HG03457 (cell line): ENCODE measurements around the gene CAV1.
"Not testable (repeated sequence)": the region's sequence is repeated elsewhere in the genome, so short reads cannot be mapped to it uniquely, and the experiment has no call there.

Experiments used
- ATAC-seq: cut with Tn5 transposase; IDR thresholded peaks from one replicate; pipeline ENCODE4 v1.9.1; 2021; ENCODE audit warnings: moderate number of reproducible peaks; ENCODE audit not compliant: unreplicated experiment

Gene CAV1, protein sequence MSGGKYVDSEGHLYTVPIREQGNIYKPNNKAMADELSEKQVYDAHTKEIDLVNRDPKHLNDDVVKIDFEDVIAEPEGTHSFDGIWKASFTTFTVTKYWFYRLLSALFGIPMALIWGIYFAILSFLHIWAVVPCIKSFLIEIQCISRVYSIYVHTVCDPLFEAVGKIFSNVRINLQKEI

GRCh38 chr7:116524609-116525297, at the start of gene CAV1:
Gene CAV1 (plus strand): TSS chr7:116525036. CDS start chr7:116525063, 27 bp downstream.
- ATAC-seq = no peak

GRCh38 chr7:116477625-116478024, 47.2 kb upstream of the CAV1 start:
- no peak for ATAC-seq

DNA sequence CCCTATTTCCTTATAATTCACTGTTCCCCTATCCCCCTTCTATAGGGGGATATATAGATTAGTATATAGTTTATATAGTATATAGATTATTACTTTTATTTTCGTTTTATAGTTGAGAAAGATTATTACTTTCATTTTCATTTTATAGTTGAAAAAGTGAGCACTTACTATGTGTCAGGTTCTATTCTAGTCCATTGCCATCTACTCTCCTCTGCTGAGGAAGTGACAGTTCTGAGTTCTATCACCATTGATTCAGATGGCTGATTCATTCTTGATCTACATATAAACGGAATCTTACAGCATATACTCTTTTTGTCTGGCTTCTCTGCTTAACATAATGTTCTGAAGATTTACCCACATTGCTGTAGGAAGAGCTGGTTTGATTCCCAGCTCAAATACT, 46.0 kb upstream of the CAV1 start:
- no peak for ATAC-seq

DNA sequence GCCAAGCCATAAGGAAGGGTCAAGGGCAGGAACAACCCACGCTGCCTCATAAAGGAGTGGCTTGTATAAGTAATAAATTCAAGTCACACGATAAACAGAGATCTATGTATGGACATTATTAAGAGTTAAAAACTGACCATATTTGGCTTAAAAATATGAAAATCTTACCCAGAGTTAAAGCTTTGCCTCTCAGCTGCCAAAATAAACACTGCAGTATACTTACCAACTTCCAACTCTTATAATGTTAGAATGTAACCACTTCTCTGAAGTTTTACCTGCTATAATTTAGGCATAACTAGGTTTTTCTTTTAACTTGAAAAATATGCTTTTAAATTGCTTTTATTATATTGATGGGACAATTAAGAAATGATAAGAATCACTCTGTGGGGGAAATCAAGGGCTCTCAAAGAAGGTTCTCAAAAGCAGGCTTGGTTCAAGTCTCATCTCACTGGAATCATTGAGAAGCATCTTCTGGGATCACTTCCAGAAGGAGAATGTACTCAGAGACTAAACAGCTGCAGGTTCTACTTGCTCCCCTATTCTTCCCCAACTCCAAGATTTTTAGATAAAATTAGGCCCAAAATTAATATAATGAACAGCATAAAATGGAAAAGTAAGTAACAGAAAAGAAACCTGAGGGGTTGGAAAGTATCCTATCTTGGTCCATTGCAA, 41.4 kb upstream of the CAV1 start:
- no peak for ATAC-seq

DNA sequence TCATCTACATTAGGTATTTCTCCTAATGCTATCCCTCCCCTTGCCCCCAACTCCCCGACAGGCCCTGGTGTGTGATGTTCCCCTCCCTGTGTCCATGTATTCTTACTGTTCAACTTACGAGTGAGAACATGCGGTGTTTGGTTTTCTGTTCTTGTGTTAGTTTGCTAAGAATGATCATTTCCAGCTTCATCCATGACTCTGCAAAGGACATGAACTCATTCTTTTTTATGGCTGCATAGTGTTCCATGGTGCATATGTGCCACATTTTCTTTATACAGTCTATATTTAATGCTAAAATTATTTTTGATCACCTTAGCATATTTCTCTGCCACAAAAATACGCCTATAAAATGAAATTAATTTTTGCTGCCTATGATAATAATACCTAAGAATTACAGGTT, 40.4 kb upstream of the CAV1 start:
- ATAC-seq = not testable (repeated sequence)

DNA sequence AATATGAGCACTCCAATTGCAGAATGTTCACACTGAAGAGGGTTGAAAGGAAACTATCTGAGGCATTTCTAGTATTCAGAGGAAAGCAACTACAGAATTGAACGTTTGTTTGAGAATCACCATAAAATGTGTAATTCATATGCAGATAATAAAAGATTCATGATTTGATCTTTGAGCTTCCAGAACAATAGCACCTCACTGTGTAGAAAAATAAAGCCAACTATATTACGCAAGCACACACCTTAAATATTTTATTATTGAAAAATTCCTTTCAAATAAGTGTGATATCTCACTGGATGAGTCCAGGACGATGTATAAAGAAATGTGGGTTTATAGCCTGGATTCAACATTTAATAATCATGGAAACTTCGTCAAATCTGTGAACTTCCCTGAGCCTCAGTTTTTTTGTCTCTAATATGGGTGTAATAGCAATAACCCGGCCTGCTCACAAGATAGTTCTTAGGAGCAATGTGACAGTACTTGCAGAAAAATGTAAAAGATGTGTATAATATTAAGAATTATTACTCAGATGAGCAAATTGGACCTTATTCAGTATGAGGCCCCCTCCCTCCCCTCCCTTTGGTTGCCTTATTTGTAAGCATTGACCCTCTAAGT, 36.8 kb upstream of the CAV1 start:
- ATAC-seq = no peak

DNA sequence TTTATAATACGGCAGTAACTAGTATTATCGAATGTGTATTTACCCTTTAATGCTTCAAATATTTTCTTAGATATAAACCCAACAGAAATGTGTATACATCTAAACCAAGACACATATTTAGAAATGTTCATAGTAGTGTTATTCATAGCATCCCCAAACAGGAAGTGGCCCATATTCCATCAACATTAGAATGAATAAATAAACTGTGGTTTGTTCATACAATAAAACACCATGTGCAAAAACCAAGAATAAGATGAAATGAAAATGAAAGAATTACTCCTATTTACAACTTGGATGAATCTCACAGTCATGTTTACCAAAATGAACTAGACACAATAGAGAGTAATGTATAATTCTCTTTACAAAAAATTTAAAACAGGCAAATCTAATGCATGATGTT, 34.5 kb upstream of the CAV1 start:
- no peak for ATAC-seq

DNA sequence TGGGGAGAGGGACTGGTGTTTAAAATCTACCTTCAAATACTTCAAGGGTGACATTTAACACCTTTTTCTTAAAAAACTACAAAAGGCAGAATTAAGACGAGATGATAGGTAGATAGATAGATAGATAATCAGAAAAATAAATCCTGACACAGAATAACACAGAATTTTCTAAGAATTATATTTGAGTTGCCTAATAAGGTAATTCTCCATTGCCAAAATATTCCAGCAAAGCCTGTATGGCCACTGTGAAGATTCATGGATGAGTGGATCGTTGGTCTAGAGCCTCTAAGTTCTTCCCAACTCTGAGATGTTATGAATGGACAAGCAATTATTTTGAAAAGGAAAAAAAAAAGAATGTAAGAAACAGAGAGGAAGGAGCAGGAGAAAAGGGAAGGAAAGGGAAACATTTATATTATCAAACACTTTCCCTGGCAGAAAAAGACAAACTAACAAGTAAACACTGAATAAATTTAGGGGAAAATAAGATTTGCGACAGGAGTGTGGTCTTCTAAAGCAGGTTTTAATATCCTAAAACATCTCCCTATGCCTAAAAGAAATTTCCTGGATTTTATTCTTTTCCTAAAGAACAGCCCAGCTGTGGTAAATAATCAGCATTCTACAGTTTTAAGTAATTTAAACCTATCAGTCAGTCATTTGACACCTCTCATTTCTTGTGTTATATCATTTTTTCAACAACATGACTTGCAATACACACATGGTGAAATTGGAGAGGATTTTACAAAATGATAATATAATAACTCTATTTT, 32.8 kb upstream of the CAV1 start:
- ATAC-seq = no peak

DNA sequence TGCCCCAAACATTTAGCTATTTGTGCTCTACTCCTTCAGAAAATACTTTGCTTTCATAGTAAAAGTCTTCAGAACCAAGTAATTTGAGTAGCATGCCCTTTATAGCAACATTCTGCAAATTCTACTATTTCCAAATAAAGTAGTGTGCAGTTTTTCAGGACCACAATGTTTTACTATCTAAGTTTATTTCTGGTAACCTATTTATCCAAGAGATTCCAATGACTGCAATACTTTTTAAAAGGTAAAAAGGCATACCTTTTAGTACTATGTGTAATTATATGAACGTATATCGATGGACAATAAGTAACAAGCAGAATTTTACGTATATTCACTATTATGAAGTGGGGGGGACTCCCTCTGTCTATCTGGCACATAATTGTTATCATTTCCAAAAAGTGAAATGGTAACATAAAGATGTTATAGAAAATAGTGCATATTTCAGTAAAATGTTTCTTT, 32.2 kb upstream of the CAV1 start:
- no peak for ATAC-seq

GRCh38 chr7:116493449-116493848, 31.4 kb upstream of the CAV1 start:
- ATAC-seq = no peak

- ATAC-seq = no peak
Measured at GRCh38 chr7:116494472-116494871, 30.4 kb upstream of the CAV1 start.

DNA sequence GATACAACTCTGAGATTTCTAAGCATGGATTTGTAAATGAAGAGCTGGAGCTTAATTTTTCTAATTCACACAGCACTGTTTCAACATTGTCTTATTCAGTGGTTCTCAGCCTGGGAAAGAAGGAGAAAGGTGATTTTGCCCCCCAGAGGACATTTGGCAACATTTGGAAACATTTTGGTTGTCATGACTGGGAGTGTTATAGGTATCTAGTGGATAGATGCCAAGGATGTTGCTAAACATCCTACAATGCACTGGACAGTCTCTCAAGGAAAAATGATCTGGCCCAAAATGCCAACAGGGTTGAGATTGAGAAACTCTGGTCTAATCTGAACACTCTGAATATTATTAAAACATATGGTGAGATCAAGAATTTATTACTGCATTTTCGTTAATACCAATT, 29.1 kb upstream of the CAV1 start:
- ATAC-seq = no peak

GRCh38 chr7:116496653-116497052, 28.2 kb upstream of the CAV1 start:
- no peak for ATAC-seq

GRCh38 chr7:116497708-116498107, 27.1 kb upstream of the CAV1 start:
- no peak for ATAC-seq

- no peak for ATAC-seq
Measured at GRCh38 chr7:116499168-116500077, 25.4 kb upstream of the CAV1 start, which contains the start of gene CAV2. Gene CAV2 (plus strand): TSS chr7:116499738. CDS start chr7:116499782, 44 bp downstream.

- no peak for ATAC-seq
Measured at GRCh38 chr7:116500078-116500853, 24.6 kb upstream of the CAV1 start.

DNA sequence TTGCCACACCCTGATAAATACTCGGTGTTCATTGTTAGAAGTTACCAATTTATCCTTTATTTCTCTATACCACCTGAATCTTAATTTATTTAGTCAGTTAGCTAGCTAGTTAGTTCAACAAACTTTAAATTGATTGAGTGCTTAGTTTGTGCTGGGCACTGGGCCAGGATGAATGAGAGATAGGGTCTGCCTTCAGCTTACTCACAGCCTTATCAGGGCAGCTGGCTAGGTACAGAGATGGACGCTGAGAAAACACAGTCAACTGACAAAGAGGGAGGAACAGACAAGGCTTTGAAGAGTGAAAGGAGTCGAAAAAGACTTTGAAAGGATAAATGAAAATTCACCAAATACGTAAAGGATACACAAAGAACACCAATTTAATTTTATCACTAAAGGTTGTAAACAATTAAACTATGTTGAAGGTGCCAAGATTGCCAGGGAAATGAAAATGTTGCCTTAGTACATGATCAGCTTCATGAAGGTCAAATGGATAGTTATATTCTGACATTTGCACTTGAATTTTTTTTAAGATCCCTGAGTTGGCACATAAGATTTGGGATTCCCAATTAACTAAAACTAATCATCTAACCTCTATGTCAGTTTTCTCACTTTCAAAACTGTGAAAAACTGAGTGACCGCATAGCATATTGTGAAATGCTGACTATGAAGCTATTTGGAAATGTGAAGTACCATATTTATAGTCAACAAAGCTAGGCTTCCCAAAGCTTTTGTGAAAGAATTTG, 23.2 kb upstream of the CAV1 start:
- no peak for ATAC-seq
